Uterus (tissue), 2 donors: ENCODE results near the gene RNF144B.

Experiments used
- CTCF ChIP-seq, 4 experiments: fragments of 200-600 bp in 2 of 4; fragments of 450-650 bp in 2 of 4; sonication (generic) in 2 of 4; IDR thresholded peaks; one replicate each; pipeline ENCODE4 v1.5.1; 2016 to 2019; ENCODE audit warnings: antibody characterized with exemption in 4 of 4, mild to moderate bottlenecking in 2 of 4, moderate library complexity in 1 of 4
- POLR2A ChIP-seq, 2 donors: fragments of 450-650 bp; IDR thresholded peaks; one replicate each; pipeline ENCODE4 v1.6.1; 2016; ENCODE audit warnings: antibody characterized with exemption in 2 of 2, mild to moderate bottlenecking in 1 of 2, moderate library complexity in 1 of 2

- TF ChIP-seq POLR2A (IDR thresholded peaks at IDR 0.05) (no peak), CTCF (IDR thresholded peaks at IDR 0.05) (no peak)
Observed at GRCh38 chr6:18392346-18392877, 5.3 kb downstream of the RNF144B start.
